Prostate gland (tissue), 2 donors: Measurements from ENCODE around the gene EPYC. TPM values are rescaled to one million over a fixed set of nuclear protein-coding genes. Genes with fewer than 3 reads are reported as not detected.

Source experiments
- DNase-seq: peaks from one replicate; pipeline ENCODE4 v3.0.0-alpha.2; 2019; ENCODE audit warnings: low spot score
- H3K27ac ChIP-seq, 2 donors: fragments of 200-600 bp; sonication (generic); 2 replicates each; pipeline ENCODE4 v1.5.1; 2017 to 2019
- H3K27me3 ChIP-seq: fragments of 200-600 bp; sonication (generic); replicated peaks from 2 replicates; pipeline ENCODE4 v1.5.1; 2019; ENCODE audit not compliant: insufficient read depth
- H3K36me3 ChIP-seq, 2 donors: fragments of 200-600 bp; sonication (generic); 1 replicate in 1 of 2; 2 replicates in 1 of 2; pipeline versions ENCODE4 v1.5.1 to v1.8.1; 2017 to 2019
- H3K4me1 ChIP-seq: fragments of 200-600 bp; sonication (generic); replicated peaks from 2 replicates; pipeline ENCODE4 v1.5.1; 2019
- H3K4me3 ChIP-seq, 2 donors: fragments of 200-600 bp; sonication (generic); 2 replicates each; pipeline ENCODE4 v1.5.1; 2017 to 2019
- H3K9me3 ChIP-seq: fragments of 200-600 bp; sonication (generic); 2 replicates; pipeline ENCODE4 v1.5.1; 2017
- CTCF ChIP-seq, 4 experiments: fragments of 200-600 bp in 2 of 4; fragments of 450-650 bp in 2 of 4; sonication (generic) in 2 of 4; IDR thresholded peaks; 1 replicate in 3 of 4; 2 replicates in 1 of 4; pipeline ENCODE4 v1.5.1; 2016 to 2019; ENCODE audit warnings: antibody characterized with exemption in 4 of 4, mild to moderate bottlenecking in 2 of 4, moderate library complexity in 2 of 4
- POLR2A ChIP-seq: fragments of 450-650 bp; IDR thresholded peaks from one replicate; pipeline ENCODE4 v1.6.1; 2016; ENCODE audit warnings: antibody characterized with exemption, mild to moderate bottlenecking
- POLR2AphosphoS5 ChIP-seq: sonication (generic); formaldehyde crosslinking; IDR thresholded peaks from one replicate; pipeline ENCODE4 v1.6.1; 2017; ENCODE audit warnings: antibody characterized with exemption
- whole genome bisulfite sequencing: methylation state at CpG from one replicate; pipeline ENCODE4 v1.1.5; 2018; 5-methylcytosine and 5-hydroxymethylcytosine counted together
- intact Hi-C: fragments of 100-400 bp; cut with DNase I; formaldehyde crosslinking; loops from one replicate; pipeline ENCODE4 v1.14.2; 2022
- total RNA-seq, 2 donors: library from RNA; depleted of rRNA; stranded (reverse); fragments of >200 nt; gene quantifications; one replicate each; pipeline ENCODE4 v1.1.0, GENCODE V29; 2016

Gene EPYC
- total RNA-seq, 2 donors from 2014 or later, result not detected

DNA sequence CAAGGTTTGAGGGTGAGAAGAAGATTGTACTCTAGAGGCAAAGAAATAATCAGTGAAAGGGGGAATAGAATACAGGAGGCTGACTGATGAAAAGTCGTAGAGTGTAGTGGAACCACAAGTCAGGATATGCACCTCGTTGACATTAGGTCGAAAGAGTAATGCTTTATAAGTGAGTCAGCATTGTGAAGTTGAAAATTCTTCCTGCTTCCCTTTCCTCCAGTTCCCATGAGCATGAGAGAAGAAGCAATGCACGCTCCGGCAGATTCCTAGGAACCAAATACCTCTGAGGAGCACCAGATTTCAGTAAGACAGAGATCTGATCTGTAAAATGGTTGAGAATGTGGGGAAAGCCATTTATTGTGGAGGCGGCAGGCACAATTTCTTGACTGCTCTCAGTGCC is 66.3 kb downstream of the EPYC start:
- no peak overlapping the region for H3K4me3 ChIP-seq
- TF ChIP-seq POLR2AphosphoS5, result no peak
- WGBS, result 70% methylated on average over 6 of the region's 6 CpGs
- no peak for DNase-seq
- no peaks in the 10 kb centered on the region for H3K36me3 ChIP-seq
- no peaks in the 10 kb centered on the region for H3K27me3 ChIP-seq
- intact Hi-C loops, result no loop called here
- H3K4me1 ChIP-seq, result no peaks in the 10 kb centered on the region
- no peaks in the 10 kb centered on the region for H3K9me3 ChIP-seq
- no peak overlapping the region for H3K27ac ChIP-seq

DNA sequence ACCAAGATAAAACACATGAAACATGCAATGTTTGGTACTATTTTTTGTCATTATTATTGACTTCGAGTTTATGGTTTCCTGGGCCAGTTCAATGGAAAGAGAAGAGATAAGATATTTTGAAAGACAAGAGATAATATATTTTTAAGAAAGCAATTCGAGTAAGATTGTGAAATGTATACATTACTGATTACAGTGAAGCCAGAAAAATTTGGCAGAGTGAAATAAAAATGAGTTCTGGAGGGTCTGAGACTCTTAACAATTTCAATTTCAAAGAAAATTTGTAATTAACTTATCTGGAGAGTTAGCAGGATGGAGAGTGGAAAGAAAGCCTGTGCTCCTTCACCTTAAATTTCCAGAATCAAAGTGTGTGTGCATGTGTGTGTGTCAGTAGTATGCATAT is 67.1 kb downstream of the EPYC start:
- no peaks in the 10 kb centered on the region for H3K27me3 ChIP-seq

GRCh38 chr12:90936230-90937005 is 68.4 kb downstream of the EPYC start:
- TF ChIP-seq POLR2A, result no peak
- Histone ChIP-seq H3K4me3 (no peak overlapping the region), H3K36me3 (no peaks in the 10 kb centered on the region), H3K4me1 (no peaks in the 10 kb centered on the region), H3K9me3 (no peaks in the 10 kb centered on the region), H3K27me3 (no peaks in the 10 kb centered on the region), H3K27ac (no peak overlapping the region)
- WGBS, result 91% methylated on average over 5 of the region's 5 CpGs
- no peak for DNase-seq
- intact Hi-C loops, result no loop called here

More for the DNA sequence above, 67.1 kb downstream of the EPYC start:
- TF ChIP-seq POLR2AphosphoS5 (no peak), CTCF (IDR thresholded peaks at IDR 0.05) (no peak), POLR2A (no peak)
- intact Hi-C loops, result no loop called here
- H3K27ac ChIP-seq, result no peak overlapping the region
- H3K4me1 ChIP-seq, result no peaks in the 10 kb centered on the region
- H3K36me3 ChIP-seq, result no peaks in the 10 kb centered on the region
- H3K9me3 ChIP-seq, result no peaks in the 10 kb centered on the region
- WGBS, result 60% methylated on average over 2 of the region's 2 CpGs
- H3K4me3 ChIP-seq, result no peak overlapping the region
- DNase-seq, result no peak

DNA sequence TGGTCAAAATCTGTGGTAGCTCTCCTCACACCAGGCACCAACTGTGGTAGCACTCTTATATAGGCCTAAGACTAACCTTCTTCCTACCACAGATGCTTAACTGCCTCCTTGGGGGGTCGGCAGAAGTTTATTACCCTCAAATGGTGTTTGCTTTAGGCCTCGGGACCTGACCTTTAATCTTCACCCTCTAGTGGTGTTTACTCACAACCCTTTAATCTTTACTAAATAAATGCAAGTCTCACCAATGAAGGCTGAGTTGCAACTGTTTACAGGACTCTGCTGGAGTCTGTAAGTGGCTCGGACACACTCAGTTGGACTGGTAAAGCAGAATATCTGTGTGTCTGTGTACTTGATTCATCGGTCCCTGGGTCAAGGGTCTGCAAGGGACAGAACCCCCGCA is 79.2 kb downstream of the EPYC start:
- Histone ChIP-seq H3K27me3 (no peaks in the 10 kb centered on the region), H3K4me1 (no peaks in the 10 kb centered on the region), H3K4me3 (no peak overlapping the region), H3K9me3 (no peaks in the 10 kb centered on the region), H3K27ac (no peak overlapping the region), H3K36me3 (no peaks in the 10 kb centered on the region)
- intact Hi-C loops, result no loop called here
- DNase-seq, result no peak
- 70% methylated on average over 5 of the region's 5 CpGs for WGBS
- no peak for TF ChIP-seq POLR2A
- no peak for TF ChIP-seq POLR2AphosphoS5
- no peak for TF ChIP-seq CTCF (IDR thresholded peaks at IDR 0.05)

- no peak for DNase-seq
- intact Hi-C loops, result no loop called here
These were observed 80.4 kb downstream of the EPYC start for GRCh38 chr12:90924406-90924805.

More at GRCh38 chr12:90924406-90924805, 80.4 kb downstream of the EPYC start:
- Histone ChIP-seq H3K27ac (no peak overlapping the region), H3K4me1 (no peaks in the 10 kb centered on the region), H3K9me3 (no peaks in the 10 kb centered on the region), H3K27me3 (no peaks in the 10 kb centered on the region), H3K4me3 (no peak overlapping the region), H3K36me3 (no peaks in the 10 kb centered on the region)
- WGBS, result 41% methylated on average over 1 of the region's 1 CpG
- no peak for TF ChIP-seq POLR2AphosphoS5
- TF ChIP-seq CTCF (IDR thresholded peaks at IDR 0.05), result no peak
- TF ChIP-seq POLR2A, result no peak
